Stimulated activated CD8-positive, alpha-beta memory T cell treated with anti-CD3 and anti-CD28 coated beads, Interleukin-2, amount 100 ng/mL, for 48 hours (primary cell): ENCODE data around the gene PRDM16.

Experiments used
- DNase-seq, 2 donors: peaks; one replicate each; pipeline ENCODE4 v3.0.0-alpha.2; 2020; ENCODE audit warnings: low read depth in 2 of 2

Gene PRDM16

DNA sequence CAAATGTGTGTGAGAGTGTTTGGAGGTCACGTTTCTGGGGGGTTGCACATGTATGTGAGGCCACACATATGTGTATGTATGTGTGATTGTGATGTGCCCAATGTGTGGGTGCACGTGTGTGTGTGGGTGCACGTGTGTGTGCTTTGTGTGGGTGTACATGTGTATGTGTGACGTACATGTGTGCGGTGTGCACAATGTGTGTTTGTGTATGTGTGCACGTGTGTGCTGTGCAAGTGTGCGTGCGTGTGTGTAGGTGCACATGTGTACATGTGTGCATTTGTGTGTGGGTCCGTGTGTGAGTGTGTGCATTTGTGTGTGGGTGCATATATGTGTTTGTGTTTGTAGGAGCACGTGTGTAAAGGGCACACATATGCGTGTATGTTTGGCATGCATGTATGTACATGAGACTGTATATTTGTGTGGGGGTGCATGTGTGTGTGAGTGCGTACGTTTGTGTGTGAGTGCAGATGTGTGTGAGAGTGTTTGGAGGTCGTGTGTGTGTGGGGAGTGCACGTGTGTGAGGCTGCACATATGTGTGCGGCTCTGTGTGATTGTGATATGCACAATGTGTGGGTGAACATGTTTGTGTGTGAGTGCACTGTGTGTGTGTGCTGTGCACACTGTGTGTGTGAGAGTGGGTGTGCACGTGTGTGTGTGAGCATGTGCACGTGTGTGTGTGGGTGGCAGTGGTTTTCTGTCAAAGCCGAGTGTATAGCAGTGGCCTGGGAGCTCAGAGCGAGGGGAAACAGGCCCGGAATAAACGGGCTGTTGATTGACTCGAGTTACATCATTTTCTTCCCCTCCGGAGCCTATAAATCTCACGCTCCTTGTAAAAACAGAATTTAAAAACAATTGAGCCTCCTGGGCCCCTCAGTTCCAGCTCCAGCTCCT lies 252.8 kb downstream of the PRDM16 start:
- DNase-seq: no peak

- no peak for DNase-seq
These were observed 253.5 kb downstream of the PRDM16 start for GRCh38 chr1:3322450-3323020.

- no peak for DNase-seq
These were observed 254.2 kb downstream of the PRDM16 start for GRCh38 chr1:3323021-3323795.

DNA sequence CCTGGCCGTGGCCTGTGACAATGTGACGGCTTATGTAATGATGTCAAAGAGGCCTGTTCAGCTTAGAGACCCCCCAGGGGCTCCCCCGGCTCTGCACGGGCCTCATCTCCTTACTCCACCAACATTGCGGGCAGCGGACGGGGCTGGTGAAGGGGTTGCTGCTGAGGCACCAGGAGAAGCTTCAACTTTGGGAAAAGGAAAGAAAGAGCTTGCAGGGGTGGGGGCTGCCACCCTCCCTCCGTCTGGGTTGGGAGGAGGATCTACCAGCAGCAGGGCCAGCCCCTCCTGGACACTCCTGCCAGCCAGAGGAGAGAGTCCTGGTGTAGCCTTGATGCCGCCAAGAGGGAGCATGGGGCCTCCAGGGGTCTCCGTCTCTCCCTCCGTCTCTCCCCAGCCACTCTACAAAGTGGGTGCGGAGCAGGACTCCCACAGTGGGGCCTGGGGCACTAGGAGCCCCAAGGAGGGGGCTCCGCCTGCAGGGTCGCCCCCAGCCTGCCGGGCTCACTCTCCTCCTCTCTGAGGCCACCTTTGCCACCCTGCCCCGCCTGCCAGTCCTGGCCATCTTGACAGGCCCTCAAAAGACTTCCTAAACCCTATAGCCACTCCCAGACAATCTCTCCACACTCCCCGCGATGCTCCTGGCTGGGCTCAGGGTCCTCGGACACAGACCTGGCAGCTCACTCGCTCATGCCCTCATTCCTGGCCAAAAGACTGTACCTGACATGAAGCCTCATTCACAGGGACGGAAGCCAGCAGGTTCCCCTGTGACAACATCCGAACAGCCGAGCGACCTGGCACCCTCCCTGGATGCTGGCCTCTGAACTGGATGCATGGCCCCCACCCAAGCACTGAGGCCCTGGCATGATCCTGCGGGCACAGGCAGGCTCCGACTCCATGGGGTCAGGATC lies 255.0 kb downstream of the PRDM16 start:
- no peak for DNase-seq

- no peak for DNase-seq
These were observed 255.9 kb downstream of the PRDM16 start for GRCh38 chr1:3324704-3325535.

GRCh38 chr1:3326516-3327388 lies 257.7 kb downstream of the PRDM16 start:
- DNase-seq: no peak

GRCh38 chr1:3327389-3327702 lies 258.3 kb downstream of the PRDM16 start:
- DNase-seq: no peak

- no peak for DNase-seq
These were observed 259.1 kb downstream of the PRDM16 start for GRCh38 chr1:3327936-3328590.

- DNase-seq: no peak
These were observed 260.8 kb downstream of the PRDM16 start for GRCh38 chr1:3329640-3330281.

GRCh38 chr1:3330771-3331245 lies 261.8 kb downstream of the PRDM16 start:
- DNase-seq: no peak

GRCh38 chr1:3331564-3331963 lies 262.6 kb downstream of the PRDM16 start:
- no peak for DNase-seq

DNA sequence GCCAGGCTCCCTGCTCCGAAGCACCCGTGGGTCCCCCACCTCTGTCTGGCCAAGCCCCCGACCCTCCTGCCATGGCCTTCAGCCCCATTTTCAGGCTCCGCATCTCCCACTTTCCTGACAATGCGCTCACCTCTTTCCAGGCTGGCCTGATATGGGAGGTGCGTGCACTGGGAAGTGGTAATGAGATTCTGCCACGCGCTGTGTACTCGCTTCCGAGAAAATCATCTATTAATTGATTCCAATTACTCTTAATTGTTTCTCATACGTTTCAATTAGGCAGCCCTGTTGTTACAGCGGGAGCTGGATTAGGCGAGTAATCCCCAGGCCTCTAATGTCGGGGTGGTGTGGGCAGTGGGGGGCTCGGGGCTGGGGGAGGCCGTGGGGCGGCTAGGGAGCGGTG lies 263.0 kb downstream of the PRDM16 start:
- DNase-seq: no peak

DNA sequence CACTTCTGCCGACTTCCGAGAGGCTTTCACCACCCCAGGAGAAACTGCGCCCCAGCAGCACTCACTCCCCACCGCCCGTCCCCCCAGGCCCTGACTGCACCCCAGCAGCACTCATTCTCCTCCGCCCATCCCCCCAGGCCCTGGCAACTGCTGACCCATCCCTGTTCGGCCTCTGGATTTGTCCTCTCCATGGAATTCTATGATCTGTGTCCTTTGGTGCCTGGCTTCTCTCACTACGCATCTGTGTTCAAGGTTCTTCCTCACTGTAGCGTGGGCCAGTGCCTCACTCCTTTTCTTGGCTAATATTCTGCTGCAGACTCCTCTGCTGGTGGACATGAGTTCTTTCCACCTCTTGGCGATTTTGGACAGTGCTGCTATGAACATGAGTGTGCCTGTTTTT lies 263.7 kb downstream of the PRDM16 start:
- no peak for DNase-seq

DNA sequence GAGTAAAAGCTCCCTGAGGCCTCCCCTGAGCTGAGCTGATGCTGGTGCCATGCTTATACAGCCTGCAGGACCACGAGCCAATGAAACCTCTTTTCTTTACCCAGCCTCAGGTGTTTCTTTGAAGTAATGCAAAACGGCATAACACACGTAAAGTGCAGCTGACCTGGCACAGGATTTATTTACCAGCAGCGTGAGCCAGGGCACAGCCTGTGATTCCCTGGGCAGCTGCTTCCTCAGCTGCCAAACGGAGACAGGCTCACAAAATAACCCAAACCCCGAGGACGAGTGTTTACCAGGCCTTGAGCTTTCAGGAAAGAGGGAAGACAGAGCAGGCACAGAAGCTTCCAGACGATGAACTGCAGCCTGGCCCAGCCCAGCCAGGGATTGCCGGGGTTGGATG lies 264.9 kb downstream of the PRDM16 start:
- DNase-seq: no peak

DNA sequence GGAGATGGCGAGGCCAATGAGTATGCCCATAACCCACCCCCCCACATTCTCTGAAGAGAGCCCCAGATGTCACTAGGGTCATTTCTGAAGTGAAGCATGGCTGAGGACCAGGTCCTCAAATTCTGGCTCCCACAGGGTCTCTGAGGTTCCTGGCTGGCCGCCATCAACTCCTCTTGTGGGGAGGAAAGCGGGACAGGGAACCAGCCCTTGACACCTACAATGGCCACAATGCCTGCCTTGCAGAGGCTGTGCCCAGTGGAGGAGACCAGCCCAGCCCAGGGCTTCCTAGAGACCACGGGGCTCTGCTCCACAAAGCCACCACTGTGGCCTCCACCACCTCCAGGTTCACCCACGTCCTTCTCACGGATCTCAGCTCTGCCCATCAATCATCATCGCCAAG lies 265.4 kb downstream of the PRDM16 start:
- DNase-seq: no peak

DNA sequence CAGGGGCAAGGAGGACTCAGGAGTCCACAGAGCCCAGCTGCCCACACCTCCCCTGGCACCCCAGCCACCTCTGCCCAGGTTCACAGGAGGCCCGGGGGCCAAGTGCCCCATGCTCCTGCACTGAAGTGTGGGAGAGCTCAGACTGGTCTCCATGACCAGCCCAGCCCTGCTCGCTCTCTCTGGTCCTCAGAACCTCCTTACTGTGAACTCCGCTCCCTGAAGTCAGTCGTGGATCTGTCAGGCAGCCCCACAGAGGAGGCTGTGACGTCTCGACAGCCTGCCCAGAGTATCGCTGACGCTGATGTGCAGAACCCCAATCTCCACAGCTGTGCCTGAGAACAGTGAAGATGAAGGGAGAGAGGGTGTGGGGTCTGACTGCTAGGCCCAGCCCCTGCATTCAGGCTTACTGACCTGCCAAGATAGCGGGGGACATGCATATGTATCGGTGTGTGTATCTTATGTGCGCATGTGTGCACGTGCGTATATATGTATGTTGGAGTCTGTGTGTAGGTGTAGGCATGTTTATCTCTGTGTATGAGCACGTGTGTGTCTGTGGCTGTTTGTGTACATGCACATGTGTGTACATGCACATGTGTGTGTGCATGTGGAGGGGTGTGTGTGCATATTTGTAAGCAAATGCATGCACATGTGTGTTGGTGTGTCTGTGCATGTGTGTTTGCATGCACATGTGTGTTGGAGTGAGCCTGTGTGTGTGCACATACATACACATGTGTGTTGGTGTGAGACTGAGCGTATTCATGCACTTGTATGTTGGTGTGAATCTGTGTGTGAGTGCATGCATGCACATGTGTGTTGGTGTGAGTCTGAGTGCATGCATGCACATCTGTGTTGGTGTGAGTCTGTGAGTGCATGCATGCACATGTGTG lies 267.0 kb downstream of the PRDM16 start:
- no peak for DNase-seq
